Nephron (organoid): Measurements from ENCODE around the gene SMAD6.

Experiments
- H3K27ac Mint-ChIP-seq, 3 experiments: 2 replicates each; pipeline ENCODE4 v1.8.0; 2020; ENCODE audit warnings: mixed read lengths in 3 of 3, mild to moderate bottlenecking in 2 of 3, moderate library complexity in 1 of 3
- H3K27me3 Mint-ChIP-seq: 2 replicates; pipeline ENCODE4 v1.8.0; 2021; ENCODE audit warnings: low read depth, mild to moderate bottlenecking, moderate library complexity, mixed read lengths
- H3K36me3 Mint-ChIP-seq: 2 replicates; pipeline ENCODE4 v1.8.0; 2020; ENCODE audit warnings: low read depth, mixed read lengths
- H3K4me1 Mint-ChIP-seq: 2 replicates; pipeline ENCODE4 v1.8.0; 2020; ENCODE audit warnings: mixed read lengths
- H3K4me3 Mint-ChIP-seq, 3 experiments: 2 replicates each; pipeline ENCODE4 v1.8.0; 2020; ENCODE audit warnings: mild to moderate bottlenecking in 3 of 3, mixed read lengths in 3 of 3, moderate library complexity in 2 of 3
- H3K9me3 Mint-ChIP-seq: 2 replicates; pipeline ENCODE4 v1.8.0; 2020; ENCODE audit warnings: mixed read lengths
- TF ChIP-seq, protein P1 (sequence below), 3 experiments: fragments of 200-600 bp; sonication (generic); IDR thresholded peaks; one replicate each; pipeline ENCODE4 v1.5.0; 2021; ENCODE audit warnings: antibody characterized with exemption in 3 of 3; ENCODE audit not compliant: unreplicated experiment in 3 of 3

SMAD6 gene

DNA sequence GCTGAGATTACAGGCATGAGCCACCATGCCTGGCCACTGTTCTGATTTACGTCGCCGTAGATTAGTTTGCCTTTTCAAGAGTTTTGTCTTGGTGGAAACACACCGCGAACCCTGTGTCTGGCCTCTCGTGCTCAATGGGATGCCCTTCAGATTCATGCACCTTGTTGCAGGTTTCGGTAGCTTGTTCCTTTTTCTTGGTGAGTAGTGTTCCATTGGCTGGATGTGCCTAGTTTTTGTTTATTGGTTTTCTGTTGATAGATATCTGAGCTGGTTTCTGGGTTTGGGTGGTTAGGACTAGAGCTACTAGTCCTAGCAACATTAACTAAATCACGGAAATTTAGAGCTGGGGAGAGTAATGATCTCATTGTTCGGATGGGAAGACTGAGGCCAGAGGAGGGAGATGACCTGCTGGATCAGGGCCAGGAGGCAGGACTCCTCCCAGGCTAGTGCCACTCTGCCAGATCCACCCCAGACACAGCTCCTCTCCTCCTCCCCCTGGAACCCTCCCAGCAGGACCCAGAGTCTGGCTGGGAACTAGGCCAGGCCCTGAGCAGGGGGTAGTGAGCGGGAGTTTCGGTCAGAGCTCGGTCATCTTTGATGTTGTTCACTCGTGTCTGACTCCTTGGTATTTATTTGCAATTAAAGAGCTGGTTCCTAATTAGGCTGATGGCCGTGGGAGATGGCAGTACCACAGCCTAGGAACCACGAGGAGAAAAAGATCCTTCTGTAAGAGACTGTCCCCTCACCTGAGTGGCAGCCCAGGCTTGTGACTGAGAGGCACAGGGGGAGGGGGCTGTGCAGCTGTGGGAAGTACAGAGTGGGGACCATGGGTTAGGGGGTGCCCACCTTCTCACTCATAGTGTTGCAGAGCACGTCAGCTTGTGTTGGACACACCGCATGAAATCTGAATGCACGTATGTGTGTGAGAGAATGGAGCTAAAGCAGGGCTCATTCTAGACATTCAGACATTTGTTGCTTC is 73.4 kb downstream of the SMAD6 start:
- H3K27ac Mint-ChIP-seq, result peak overlapping the region; percentile 92 to 99 (median 95)
- peaks cover 86% of the 10 kb centered on the region for H3K4me1 Mint-ChIP-seq
- no peaks in the 10 kb centered on the region for H3K36me3 Mint-ChIP-seq
- H3K4me3 Mint-ChIP-seq, result peak overlapping the region in 2 of 3 experiments; percentile 24 to 51
- no peaks in the 10 kb centered on the region for H3K27me3 Mint-ChIP-seq
- no peaks in the 10 kb centered on the region for H3K9me3 Mint-ChIP-seq
- TF ChIP-seq, protein P1, sequence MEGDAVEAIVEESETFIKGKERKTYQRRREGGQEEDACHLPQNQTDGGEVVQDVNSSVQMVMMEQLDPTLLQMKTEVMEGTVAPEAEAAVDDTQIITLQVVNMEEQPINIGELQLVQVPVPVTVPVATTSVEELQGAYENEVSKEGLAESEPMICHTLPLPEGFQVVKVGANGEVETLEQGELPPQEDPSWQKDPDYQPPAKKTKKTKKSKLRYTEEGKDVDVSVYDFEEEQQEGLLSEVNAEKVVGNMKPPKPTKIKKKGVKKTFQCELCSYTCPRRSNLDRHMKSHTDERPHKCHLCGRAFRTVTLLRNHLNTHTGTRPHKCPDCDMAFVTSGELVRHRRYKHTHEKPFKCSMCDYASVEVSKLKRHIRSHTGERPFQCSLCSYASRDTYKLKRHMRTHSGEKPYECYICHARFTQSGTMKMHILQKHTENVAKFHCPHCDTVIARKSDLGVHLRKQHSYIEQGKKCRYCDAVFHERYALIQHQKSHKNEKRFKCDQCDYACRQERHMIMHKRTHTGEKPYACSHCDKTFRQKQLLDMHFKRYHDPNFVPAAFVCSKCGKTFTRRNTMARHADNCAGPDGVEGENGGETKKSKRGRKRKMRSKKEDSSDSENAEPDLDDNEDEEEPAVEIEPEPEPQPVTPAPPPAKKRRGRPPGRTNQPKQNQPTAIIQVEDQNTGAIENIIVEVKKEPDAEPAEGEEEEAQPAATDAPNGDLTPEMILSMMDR (IDR thresholded peaks at IDR 0.05; ENCODE audit: unreplicated experiment in 3 of 3), result no peak

DNA sequence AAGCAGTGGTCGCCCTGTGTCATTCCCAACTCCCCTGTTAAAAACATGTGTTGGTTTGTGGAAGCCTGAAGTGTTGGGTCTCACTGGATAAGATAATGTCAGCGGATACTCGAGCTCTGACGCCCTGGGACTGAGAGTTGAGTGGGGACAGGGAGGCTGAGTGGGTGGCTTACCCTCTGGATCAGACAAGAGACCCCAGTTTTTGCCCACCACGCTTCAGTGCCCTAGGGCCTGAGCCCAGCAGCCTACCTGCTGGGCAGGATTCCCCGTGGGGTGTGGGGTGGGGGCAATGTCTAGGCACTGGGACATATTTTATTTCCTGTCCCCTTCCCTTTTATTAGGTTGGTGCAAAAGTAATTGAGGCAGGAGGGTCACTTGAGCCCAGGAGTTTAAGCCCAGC is 75.0 kb downstream of the SMAD6 start:
- H3K4me1 Mint-ChIP-seq, result peaks cover 79% of the 10 kb centered on the region
- TF ChIP-seq, protein P1 (IDR thresholded peaks at IDR 0.05; ENCODE audit: unreplicated experiment in 3 of 3), result no peak
- no peaks in the 10 kb centered on the region for H3K27me3 Mint-ChIP-seq
- H3K4me3 Mint-ChIP-seq, result no peak overlapping the region
- H3K9me3 Mint-ChIP-seq, result no peaks in the 10 kb centered on the region
- H3K36me3 Mint-ChIP-seq, result peaks cover 2% of the 10 kb centered on the region
- peak overlapping the region; percentile 92 to 99 (median 95) for H3K27ac Mint-ChIP-seq

DNA sequence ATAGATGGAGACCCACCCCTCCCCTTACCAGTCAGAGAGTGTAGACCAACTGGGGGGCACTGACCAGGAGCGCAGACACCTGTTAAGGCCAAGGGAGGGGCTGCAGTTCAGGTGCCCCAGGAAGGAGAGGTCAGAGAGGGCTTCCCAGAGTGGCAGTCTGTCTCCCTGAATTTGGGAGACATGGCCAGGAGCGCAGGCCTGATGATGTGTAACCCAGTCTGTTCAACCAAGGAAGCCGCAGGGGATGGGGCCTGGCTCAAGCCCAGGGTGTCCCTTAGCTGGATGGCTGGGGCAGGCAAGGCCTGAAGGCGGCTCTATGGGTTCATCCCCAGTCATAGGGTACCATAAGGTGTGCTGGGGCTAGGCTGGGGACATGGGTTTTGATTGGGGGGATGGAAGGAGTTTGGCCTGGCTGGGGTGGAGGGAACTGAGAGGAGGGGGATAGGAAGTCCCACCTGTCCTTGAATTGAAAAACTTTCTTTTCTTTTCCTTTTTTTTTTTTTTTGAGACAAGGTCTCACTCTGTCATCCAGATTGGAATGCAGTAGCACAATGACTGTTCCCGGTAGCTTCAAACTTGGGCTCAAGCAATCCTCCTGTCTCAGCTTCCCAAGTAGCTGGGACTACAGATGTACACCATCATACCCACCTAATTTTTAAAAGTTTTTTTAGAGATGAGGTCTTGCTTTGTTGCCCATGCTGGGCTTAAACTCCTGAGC is 75.7 kb downstream of the SMAD6 start:
- no peaks in the 10 kb centered on the region for H3K9me3 Mint-ChIP-seq
- H3K4me3 Mint-ChIP-seq, result no peak overlapping the region
- H3K36me3 Mint-ChIP-seq, result peaks cover 5% of the 10 kb centered on the region
- peak overlapping the region; percentile 78 to 99 (median 95) for H3K27ac Mint-ChIP-seq
- TF ChIP-seq, protein P1 (IDR thresholded peaks at IDR 0.05; ENCODE audit: unreplicated experiment in 3 of 3), result no peak
- H3K27me3 Mint-ChIP-seq, result no peaks in the 10 kb centered on the region
- peaks cover 79% of the 10 kb centered on the region for H3K4me1 Mint-ChIP-seq

DNA sequence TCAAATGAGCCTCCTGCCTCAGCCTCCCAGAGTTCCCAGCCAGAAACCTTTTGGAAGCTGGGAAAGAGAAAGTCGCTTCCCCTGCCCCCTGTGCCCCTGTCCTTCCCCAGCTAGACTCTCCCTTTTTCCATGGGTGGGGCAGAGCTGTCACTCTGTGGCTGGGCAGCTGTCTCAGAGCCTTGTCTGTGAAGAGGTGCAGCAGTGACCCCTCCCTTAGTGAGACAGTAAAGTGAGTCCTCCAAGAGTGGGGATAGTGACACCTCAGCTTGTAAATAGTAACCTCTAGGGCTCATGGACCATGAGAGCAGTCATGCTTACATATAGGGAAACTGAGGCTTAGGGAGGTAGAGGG is 76.3 kb downstream of the SMAD6 start:
- peak overlapping the region; percentile 78 to 99 (median 95) for H3K27ac Mint-ChIP-seq
- peaks cover 79% of the 10 kb centered on the region for H3K4me1 Mint-ChIP-seq

DNA sequence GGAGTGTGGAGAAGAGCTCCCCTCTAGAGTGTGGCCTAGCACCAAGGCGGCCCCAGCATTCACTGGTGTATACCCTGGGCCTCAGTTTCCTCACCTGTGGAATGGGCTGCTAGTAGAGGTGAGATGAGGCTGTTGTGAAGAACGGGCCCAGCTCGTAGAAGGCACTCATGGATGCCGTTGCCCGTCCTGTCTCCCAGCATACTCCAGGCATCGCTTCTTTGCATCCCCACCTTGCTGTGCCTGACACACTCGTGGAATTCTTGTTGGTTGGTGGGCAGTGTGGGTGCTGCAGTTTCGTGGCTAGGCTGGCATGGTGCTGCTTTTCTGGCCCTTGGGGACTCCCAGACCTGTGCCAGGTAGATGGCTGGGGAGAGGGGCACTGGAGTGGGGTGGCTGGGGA is 76.7 kb downstream of the SMAD6 start:
- peaks cover 14% of the 10 kb centered on the region for H3K36me3 Mint-ChIP-seq
- H3K4me3 Mint-ChIP-seq, result no peak overlapping the region
- TF ChIP-seq, protein P1 (IDR thresholded peaks at IDR 0.05; ENCODE audit: unreplicated experiment in 3 of 3), result no peak
- peaks cover 79% of the 10 kb centered on the region for H3K4me1 Mint-ChIP-seq
- H3K27ac Mint-ChIP-seq, result peak overlapping the region; percentile 78 to 99 (median 95)
- no peaks in the 10 kb centered on the region for H3K9me3 Mint-ChIP-seq
- no peaks in the 10 kb centered on the region for H3K27me3 Mint-ChIP-seq

More for the DNA sequence above, 76.3 kb downstream of the SMAD6 start:
- H3K4me3 Mint-ChIP-seq, result no peak overlapping the region
- TF ChIP-seq, protein P1 (IDR thresholded peaks at IDR 0.05; ENCODE audit: unreplicated experiment in 3 of 3), result no peak
- H3K27me3 Mint-ChIP-seq, result no peaks in the 10 kb centered on the region
- H3K9me3 Mint-ChIP-seq, result no peaks in the 10 kb centered on the region
- H3K36me3 Mint-ChIP-seq, result peaks cover 10% of the 10 kb centered on the region
